Medulla oblongata (tissue), 1 donor: ENCODE measurements around the gene DNALI1.

Experiments
- DNase-seq: peaks from one replicate; pipeline ENCODE4 v3.0.0-alpha.2; 2015; ENCODE audit errors: extremely low spot score

DNALI1 gene

DNA sequence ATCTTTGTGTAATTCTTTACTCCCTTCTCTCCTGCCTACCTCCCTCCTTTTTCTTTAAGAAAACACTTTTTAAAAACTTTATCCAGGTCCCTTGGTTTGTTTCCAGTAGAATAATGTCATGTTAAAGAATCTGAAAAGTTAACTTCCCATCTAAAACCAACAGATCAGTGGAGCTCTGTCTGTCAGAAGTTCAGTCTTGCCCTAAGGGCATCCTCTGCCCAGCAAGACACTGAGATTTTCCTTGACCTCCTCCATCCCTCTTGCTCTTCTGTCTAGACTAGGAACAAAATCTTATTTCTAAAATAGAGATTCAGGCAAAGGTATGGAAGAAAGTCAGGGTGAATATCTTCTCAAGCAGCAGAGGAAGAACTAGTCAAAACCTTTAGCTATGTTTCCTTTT is 44.7 kb downstream of the DNALI1 start:
- DNase-seq = no peak

DNA sequence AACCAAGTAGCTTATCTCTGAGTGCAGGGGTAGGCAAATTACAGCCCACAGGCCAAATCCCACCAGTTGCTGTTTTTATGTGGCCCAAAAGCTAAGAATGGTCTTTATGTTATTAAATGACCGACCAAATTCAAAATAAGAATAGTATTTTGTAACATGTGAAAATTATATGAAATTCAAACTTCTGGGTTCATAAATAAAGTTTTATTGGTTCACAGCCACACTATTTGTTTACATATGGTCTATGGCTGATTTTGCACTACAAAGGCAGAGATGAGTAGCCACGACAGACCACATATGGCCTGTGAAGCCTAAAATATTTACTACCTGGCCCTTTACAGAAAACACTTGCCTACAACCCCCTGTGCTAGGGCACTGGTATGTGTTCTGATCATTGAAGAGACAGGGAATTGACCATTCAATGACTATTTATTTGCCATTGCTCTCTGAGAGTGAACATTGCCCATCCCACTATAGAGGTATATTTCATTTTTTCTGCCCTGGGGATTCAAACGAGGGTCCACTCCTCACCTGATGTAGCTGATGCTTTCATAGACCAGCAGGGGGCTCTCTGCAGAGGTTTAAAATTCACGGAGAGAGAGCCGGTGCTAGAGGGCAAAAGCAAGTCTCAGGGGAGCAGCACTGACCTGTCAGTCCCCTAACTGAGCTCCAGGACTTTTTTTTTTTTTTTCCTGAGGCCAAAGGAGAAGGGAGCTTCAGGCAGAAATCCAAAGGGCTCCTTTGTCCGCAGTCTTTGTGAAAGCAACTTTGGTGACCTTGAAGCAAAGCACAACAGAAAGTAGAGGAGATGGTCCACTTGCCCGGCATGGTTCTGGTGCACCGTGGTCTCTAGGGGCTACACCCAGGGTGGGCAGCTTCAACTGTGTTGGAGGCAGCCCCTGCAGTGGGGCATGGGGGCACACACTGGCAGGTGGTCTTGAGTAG is 46.3 kb downstream of the DNALI1 start:
- DNase-seq = peak; percentile 47

DNA sequence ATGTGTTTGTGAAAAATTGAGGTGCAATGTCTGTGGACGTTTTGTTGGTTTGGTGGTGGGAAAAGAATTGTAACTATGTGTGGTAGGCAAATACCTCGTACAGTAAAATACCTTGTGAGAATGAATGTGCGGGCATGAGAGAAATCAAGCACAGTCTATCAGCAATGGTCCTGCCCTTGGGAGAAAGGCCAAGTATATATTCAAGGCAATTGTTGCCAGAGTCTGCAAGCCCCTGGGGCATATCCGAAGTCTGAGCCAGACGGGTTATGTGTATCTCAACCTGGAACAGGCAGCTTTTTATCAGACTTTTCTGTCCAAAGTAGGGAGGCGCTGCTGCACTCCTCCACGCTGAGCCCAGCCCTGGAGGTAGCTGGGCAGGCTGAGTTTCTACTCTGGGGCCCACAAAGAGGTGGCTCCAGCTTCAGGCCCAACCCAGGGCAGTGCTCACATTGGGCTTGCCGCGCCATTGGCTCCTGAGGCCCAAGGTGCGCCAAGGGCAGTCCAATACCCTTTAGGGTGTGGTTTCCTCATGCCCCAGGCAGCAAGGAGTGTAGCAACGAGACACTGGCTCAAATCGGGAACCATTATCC is 48.4 kb downstream of the DNALI1 start:
- DNase-seq = no peak

GRCh38 chr1:37605806-37606474 is 49.2 kb downstream of the DNALI1 start:
- no peak for DNase-seq

- DNase-seq = peak; percentile 23
Measured at GRCh38 chr1:37606481-37607263, 49.9 kb downstream of the DNALI1 start.

DNA sequence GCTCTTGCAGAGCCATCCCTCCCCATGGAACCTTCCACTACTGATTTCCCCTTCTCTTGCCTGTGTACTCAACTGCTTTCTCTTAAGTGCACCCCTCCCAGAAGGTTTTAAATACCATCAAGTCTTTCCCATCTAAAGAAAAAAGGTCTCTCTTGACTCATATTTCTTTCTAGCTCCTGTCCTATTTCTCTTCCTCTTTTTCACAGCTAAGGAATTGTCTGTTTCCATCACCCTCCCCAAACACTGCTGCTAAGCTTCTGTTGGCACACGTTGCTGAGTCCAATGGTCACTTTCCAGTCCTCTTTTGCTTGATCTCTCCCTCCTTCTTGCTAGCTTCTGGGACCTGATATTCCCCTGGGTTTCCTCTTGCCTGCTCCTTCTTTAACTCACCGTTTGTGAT is 52.3 kb downstream of the DNALI1 start:
- DNase-seq = no peak

DNA sequence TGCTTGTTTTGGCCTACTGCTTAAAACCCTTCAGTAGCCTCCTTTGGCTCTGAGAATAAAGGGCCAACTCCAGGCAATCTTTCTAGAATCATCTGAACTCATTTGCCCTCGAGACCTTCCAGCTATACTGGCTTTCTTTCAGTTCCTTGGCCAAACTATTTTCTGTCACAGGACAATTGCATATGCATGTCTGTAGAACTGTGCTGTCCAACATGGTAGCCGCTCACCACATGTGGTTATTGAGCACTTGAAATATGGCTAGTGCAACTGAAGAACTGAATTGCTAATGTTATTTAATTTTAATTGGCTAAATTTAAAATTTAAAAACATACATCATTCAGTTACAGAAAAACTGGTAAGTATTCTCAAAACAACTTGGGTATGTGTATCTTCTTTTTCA is 53.3 kb downstream of the DNALI1 start:
- no peak for DNase-seq

GRCh38 chr1:37612186-37612585 is 55.4 kb downstream of the DNALI1 start:
- DNase-seq = no peak

DNA sequence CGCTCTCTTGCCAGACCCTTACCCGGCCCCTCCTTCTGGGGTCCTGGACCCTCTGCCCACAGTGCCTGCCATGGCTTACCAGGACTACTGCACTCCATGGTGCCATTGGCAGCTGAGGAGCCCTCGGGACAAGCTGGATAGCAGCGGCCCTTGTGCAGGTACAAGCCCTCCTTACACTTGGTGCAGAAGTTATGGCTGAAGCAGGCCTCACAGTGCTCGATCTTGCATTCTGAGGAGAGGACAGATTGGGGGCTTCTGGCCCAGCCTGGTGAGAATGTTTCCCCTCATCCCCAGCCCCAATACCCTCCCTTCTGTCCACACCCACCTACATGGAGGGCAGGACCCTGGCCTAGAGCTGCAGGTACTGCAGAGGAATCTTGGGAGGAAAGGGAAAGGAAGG is 57.4 kb downstream of the DNALI1 start:
- DNase-seq = no peak

DNA sequence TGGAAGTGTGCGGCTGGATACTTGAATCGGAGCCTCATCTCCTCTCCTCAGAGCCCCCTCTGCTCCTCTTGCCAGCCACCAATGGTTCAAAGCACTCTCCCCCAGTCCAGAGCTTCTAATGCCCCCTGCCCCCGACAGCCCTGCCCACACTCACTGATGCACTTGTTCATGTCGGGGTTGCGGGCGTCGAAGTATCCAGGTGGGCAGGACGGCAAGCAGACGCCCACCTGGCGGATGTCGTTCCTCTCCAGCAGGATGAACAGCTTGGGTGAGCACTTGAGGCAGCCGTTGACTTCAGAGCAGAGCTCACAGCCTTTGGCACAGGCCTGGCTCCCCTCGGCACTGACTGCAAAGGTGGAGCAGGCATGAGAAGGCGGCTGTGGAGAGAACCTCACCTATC is 59.6 kb downstream of the DNALI1 start:
- no peak for DNase-seq
